Nasal cavity respiratory epithelium epithelial cell of viscerocranial mucosa (primary cell): ENCODE results near the gene GNPTG. TPM values are rescaled to one million over a fixed set of nuclear protein-coding genes. Genes with fewer than 3 reads are reported as not detected.

ENCODE experiments used
- total RNA-seq: library from RNA; depleted of rRNA; stranded (reverse); fragments of >200 nt; gene quantifications from 2 replicates; pipeline ENCODE4 v1.2.3, GENCODE V29; 2014

The GNPTG gene
- total RNA-seq = 23.9 and 47.1 TPM in 2 replicates

GRCh38 chr16:1351582-1352362 lies at the start of gene GNPTG, which contains the start of gene TSR3:
TSS of gene GNPTG (plus strand) at chr16:1351931. CDS start at chr16:1351966, 35 bp downstream.
TSS of gene TSR3 (minus strand) at chr16:1351878. CDS start at chr16:1351804, 74 bp downstream.

GRCh38 chr16:1308977-1309885 lies 42.5 kb upstream of the GNPTG start, which contains the start of gene UBE2I:
TSS of gene UBE2I (plus strand) at chr16:1309636. CDS start at chr16:1314031, 4,395 bp downstream.

GRCh38 chr16:1333149-1333812 lies 18.4 kb upstream of the GNPTG start, which contains the start of gene BAIAP3:
TSS of gene BAIAP3 (plus strand) at chr16:1333645. CDS start at chr16:1338550, 4,905 bp downstream.

Other genes with a start within 250 kb of the GNPTG start
- 0.07 TPM in 1 of 2 replicates, not detected in the other for gene CACNA1H, start 198.8 kb upstream of the GNPTG start, total RNA-seq
- not detected in 2 replicates for gene TPSG1, start 126.7 kb upstream of the GNPTG start, total RNA-seq
- not detected in 2 replicates for gene TPSB2, start 121.7 kb upstream of the GNPTG start, total RNA-seq
- not detected in 2 replicates for gene TPSAB1, start 111.2 kb upstream of the GNPTG start, total RNA-seq
- not detected in 2 replicates for gene TPSD1, start 95.9 kb upstream of the GNPTG start, total RNA-seq
- gene UBE2I, start 42.3 kb upstream of the GNPTG start, total RNA-seq = 44.8 and 80.6 TPM in 2 replicates
- gene BAIAP3, start 18.3 kb upstream of the GNPTG start, total RNA-seq = 0.34 and 0.78 TPM in 2 replicates
- 63.9 and 84.4 TPM in 2 replicates for gene TSR3, start 53 bp upstream of the GNPTG start, total RNA-seq
- gene UNKL, start 62.8 kb downstream of the GNPTG start, total RNA-seq = 3.4 and 10.1 TPM in 2 replicates
- gene UQCC4, start 68.8 kb downstream of the GNPTG start, total RNA-seq = 16.6 and 28.0 TPM in 2 replicates
- not detected in 2 replicates for gene PERCC1, start 79.1 kb downstream of the GNPTG start, total RNA-seq
- gene CCDC154, start 92.6 kb downstream of the GNPTG start, total RNA-seq = under 0.01 and 0.57 TPM in 2 replicates
- 61.9 and 142 TPM in 2 replicates for gene CLCN7, start 123.1 kb downstream of the GNPTG start, total RNA-seq
- not detected in 2 replicates for gene PTX4, start 137.0 kb downstream of the GNPTG start, total RNA-seq
- gene TELO2, start 141.4 kb downstream of the GNPTG start, total RNA-seq = 8.5 and 14.7 TPM in 2 replicates
- gene TMEM204, start 181.7 kb downstream of the GNPTG start, total RNA-seq = under 0.01 and 0.28 TPM in 2 replicates